ENCODE data around the gene TMEM38B.

TMEM38B gene

DNA sequence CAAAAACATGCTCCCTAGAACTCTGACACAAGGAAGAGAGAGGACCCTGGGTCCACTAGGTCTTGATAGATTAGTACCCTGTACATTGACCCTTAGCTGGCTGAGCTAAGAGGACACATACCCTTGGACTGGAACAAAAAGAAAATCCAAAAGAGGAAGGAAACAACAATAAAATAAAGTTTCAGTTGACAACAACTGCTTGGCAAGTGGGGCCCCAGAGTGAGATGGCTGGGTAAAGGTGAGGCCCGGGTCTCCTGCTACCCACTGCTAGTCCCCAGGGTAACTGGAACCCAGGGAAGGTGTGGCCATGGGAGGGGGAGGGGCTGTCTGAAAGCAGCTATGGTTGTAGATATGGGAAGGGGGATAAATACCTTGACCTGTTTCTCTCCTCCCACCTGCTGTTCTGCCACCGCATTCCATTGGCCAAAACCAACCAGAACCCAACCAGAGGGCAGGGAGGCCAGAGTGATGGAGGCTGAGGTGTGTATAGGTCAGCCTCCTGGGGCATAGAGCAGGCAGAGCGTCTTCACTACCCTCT is 20.4 kb upstream of the TMEM38B start:
- no peak overlapping the region for H3K4me3 ChIP-seq (ENCODE audit: low read length)
- no peak for DNase-seq (ENCODE audit: low read depth)
- TF ChIP-seq, protein P1, sequence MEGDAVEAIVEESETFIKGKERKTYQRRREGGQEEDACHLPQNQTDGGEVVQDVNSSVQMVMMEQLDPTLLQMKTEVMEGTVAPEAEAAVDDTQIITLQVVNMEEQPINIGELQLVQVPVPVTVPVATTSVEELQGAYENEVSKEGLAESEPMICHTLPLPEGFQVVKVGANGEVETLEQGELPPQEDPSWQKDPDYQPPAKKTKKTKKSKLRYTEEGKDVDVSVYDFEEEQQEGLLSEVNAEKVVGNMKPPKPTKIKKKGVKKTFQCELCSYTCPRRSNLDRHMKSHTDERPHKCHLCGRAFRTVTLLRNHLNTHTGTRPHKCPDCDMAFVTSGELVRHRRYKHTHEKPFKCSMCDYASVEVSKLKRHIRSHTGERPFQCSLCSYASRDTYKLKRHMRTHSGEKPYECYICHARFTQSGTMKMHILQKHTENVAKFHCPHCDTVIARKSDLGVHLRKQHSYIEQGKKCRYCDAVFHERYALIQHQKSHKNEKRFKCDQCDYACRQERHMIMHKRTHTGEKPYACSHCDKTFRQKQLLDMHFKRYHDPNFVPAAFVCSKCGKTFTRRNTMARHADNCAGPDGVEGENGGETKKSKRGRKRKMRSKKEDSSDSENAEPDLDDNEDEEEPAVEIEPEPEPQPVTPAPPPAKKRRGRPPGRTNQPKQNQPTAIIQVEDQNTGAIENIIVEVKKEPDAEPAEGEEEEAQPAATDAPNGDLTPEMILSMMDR (conservative IDR thresholded peaks at IDR 0.05; ENCODE audit: low read depth, low read length) = no peak

DNA sequence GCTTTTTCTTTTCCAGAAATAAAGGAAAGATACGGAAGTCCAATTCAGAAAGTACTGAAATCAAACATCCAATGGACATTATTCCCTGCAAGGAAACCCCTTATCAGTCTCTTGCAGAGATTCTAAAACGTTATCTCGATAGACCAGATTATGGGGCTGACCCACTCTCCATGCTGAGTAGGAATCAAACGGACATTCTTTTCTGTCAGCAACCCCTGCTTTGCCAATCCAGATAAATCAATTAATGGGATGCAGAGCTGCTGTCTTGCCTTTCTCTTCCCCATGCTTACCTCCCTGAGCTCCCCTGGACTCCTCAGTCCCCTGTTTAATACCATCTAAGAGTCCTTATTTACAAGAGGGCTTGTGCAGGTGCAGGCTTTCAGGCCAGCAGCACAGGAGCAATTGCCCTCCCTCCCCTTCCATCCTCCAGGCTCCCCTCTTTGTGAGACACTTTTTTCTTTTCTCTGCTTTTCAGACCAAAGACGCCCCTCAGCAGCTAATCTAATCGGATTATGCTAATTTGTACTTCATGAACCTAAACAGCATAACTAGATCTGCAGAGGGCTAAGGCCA is 17.9 kb upstream of the TMEM38B start:
- DNase-seq (ENCODE audit: low read depth) = no peak
- H3K4me3 ChIP-seq (ENCODE audit: low read length) = no peak overlapping the region
- TF ChIP-seq, protein P1 (conservative IDR thresholded peaks at IDR 0.05; ENCODE audit: low read depth, low read length) = no peak

DNA sequence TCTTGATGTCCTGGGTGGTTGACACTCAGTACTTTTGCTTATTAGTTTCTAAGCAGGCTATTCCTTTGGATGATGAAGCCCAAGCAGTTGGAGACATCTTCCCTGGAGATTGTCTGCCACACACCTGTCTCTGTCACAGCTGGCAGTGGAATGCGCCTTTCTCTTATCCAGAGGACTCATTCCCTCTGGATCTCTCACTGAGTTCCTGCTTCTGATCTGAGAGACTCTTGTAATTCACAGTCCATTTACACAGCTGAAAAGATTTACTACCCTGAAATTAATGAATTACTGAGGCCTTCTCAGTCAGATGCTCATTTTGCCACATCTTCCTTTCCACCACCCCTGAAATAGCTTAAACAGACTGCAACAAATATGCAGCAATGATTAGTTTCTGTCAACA is 16.2 kb upstream of the TMEM38B start:
- TF ChIP-seq, protein P1 (conservative IDR thresholded peaks at IDR 0.05; ENCODE audit: low read depth, low read length) = no peak
- DNase-seq (ENCODE audit: low read depth) = no peak

DNA sequence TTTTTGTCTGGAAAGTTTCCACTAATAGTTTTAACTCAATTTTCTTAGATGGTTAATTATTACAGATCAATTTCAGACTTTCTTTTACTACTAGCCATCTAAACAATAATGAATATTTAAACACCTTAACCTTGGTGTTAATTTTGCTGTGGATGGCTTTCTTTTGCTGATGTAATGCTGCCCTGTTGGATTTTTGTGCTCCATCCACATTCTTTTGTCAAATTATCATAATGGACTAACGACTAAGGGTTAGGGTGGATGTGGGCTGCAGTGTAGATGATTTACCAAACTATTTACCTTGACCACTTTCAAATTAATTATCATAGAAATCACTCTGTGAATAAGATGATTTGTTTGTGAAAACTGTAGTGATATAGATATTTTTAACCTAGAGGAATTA is 15.6 kb upstream of the TMEM38B start:
- no peak for DNase-seq (ENCODE audit: low read depth)
- TF ChIP-seq, protein P1 (conservative IDR thresholded peaks at IDR 0.05; ENCODE audit: low read depth, low read length) = no peak
- no peak overlapping the region for H3K4me3 ChIP-seq (ENCODE audit: low read length)

More for the DNA sequence above, 16.2 kb upstream of the TMEM38B start:
- H3K4me3 ChIP-seq (ENCODE audit: low read length) = no peak overlapping the region

DNA sequence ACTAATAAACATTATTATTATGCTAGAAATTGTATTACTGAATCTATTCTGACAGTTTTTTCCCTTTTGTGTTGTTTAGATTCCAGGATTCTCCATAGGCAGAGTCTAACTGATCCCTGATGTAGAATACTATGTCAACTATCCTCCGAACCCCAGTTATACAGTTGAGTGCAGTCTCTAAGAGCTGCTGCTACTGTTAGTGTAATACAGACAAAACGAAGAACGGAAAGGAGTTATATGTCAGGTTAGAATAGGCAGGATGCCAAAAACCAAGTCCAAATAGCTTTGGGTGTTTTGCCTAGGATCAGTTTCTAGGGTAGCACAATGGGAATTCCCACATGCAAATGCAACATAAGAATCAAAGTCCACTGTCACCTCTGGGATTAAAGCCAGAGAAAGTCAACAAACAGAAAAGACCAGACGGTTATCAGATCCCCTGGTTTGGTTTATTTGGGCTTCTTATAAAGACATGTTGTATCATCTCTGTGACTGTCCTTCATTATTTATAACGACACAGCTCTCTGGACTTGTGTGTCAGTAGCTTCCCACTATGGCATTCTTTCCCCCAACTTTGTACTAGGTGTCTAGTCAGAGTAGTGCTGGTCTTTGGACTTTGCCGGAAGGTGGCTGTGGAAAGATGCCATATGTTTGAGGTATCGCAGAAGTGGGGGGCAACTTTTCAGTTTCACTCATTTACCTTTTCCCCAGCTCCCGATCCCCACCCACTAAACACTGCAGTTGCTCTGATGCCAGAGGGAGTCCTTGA is 14.9 kb upstream of the TMEM38B start:
- H3K4me3 ChIP-seq (ENCODE audit: low read length) = no peak overlapping the region
- DNase-seq (ENCODE audit: low read depth) = no peak
- TF ChIP-seq, protein P1 (conservative IDR thresholded peaks at IDR 0.05; ENCODE audit: low read depth, low read length) = no peak

DNA sequence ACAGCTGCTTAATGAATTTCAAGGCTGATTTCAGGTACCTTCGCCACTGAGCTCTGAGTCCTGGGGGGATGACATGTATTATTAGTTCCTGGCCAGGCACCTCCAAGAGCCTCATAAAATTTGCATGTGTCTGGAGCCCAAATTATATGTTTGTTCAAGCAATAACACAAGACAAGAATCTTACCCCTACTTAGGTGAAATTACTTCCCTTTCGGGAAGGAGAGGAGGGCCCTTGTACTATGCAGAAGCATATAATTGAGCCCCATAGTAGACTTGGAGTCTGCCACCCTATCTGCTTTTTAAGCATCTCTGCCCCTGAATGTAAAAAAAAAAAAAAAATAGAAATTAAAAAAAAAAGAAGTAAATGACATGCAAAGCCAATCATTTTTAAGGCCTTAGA is 13.0 kb upstream of the TMEM38B start:
- H3K4me3 ChIP-seq (ENCODE audit: low read length) = no peak overlapping the region
- TF ChIP-seq, protein P1 (conservative IDR thresholded peaks at IDR 0.05; ENCODE audit: low read depth, low read length) = no peak
- no peak for DNase-seq (ENCODE audit: low read depth)

DNA sequence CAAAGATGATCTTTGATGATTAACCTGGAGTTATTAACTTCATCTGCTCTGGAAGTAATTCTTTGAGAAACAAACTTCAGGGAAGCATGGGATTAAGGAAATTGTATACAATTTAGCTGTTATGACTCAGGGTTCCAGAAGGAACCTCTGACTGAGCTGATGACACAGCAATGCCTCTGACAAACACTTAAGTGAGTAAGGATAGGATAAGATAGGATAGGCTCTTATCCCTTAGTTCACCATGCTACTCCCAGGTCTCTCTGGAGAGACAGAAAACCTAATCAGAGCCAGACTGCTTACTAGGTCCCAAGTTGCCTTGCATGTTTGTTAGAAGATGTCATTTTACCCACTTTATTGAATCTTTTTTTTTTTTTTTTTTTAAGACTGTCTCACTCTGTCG is 12.6 kb upstream of the TMEM38B start:
- TF ChIP-seq, protein P1 (conservative IDR thresholded peaks at IDR 0.05; ENCODE audit: low read depth, low read length) = no peak
- H3K4me3 ChIP-seq (ENCODE audit: low read length) = no peak overlapping the region
- no peak for DNase-seq (ENCODE audit: low read depth)

Data from retinal pigment epithelial cell (primary cell).